GM23248 (cell line): ENCODE results near the gene LRRK2. TPM values are rescaled to one million over a fixed set of nuclear protein-coding genes. Genes with fewer than 3 reads are reported as not detected.

Experiments
- DNase-seq: peaks from one replicate; pipeline ENCODE4 v3.0.0-alpha.2; 2015
- H2AFZ ChIP-seq: fragments of 200-600 bp; sonication (generic); 2 replicates; pipeline ENCODE4 v1.6.1; 2016; ENCODE audit warnings: antibody characterized with exemption
- H3F3A ChIP-seq: fragments of 200-600 bp; sonication (generic); 2 replicates; pipeline ENCODE4 v1.6.1; 2016; ENCODE audit warnings: mild to moderate bottlenecking, antibody characterized with exemption, mixed run types; ENCODE audit not compliant: insufficient read depth
- H3K27ac ChIP-seq: fragments of 200-600 bp; sonication (generic); 2 replicates; pipeline ENCODE4 v1.5.1; 2016; ENCODE audit warnings: mild to moderate bottlenecking
- H3K27me3 ChIP-seq: fragments of 200-600 bp; sonication (generic); replicated peaks from 2 replicates; pipeline ENCODE4 v1.6.1; 2016; ENCODE audit warnings: mild to moderate bottlenecking; ENCODE audit not compliant: insufficient read depth
- H3K36me3 ChIP-seq: fragments of 200-600 bp; sonication (generic); 2 replicates; pipeline ENCODE4 v1.6.1; 2016; ENCODE audit warnings: low read depth, mild to moderate bottlenecking
- H3K4me1 ChIP-seq: fragments of 200-600 bp; sonication (generic); 2 replicates; pipeline ENCODE4 v1.6.1; 2016; ENCODE audit warnings: mild to moderate bottlenecking; ENCODE audit not compliant: insufficient read depth
- H3K4me2 ChIP-seq: fragments of 200-600 bp; sonication (generic); one replicate; pipeline ENCODE4 v1.6.1; 2016; ENCODE audit warnings: mild to moderate bottlenecking; ENCODE audit not compliant: unreplicated experiment
- H3K4me3 ChIP-seq: fragments of 200-600 bp; sonication (generic); 2 replicates; pipeline ENCODE4 v1.5.1; 2016; ENCODE audit warnings: mild to moderate bottlenecking
- H3K79me2 ChIP-seq: fragments of 200-600 bp; sonication (generic); 2 replicates; pipeline ENCODE4 v1.6.1; 2016; ENCODE audit warnings: mild to moderate bottlenecking; ENCODE audit not compliant: insufficient read depth
- H3K9ac ChIP-seq: fragments of 200-600 bp; sonication (generic); 2 replicates; pipeline ENCODE4 v1.6.1; 2016; ENCODE audit warnings: mild to moderate bottlenecking
- H3K9me2 ChIP-seq: fragments of 200-600 bp; sonication (generic); 2 replicates; pipeline ENCODE4 v1.6.1; 2016; ENCODE audit warnings: mixed run types, mild to moderate bottlenecking, moderate library complexity; ENCODE audit not compliant: insufficient read depth
- H3K9me3 ChIP-seq: fragments of 200-600 bp; sonication (generic); one replicate; pipeline ENCODE4 v1.6.1; 2017; ENCODE audit warnings: low read depth
- H4K20me1 ChIP-seq: fragments of 200-600 bp; sonication (generic); 2 replicates; pipeline ENCODE4 v1.6.0; 2016; ENCODE audit not compliant: insufficient read depth
- EZH2 ChIP-seq: fragments of 200-600 bp; sonication (generic); IDR thresholded peaks from 2 replicates; pipeline ENCODE4 v1.6.1; 2018; ENCODE audit warnings: antibody characterized with exemption, mild to moderate bottlenecking; ENCODE audit not compliant: insufficient read depth, poor library complexity, severe bottlenecking
- EZH2phosphoT487 ChIP-seq: fragments of 200-600 bp; sonication (generic); IDR thresholded peaks from 2 replicates; pipeline ENCODE4 v1.6.1; 2018; ENCODE audit warnings: antibody characterized with exemption, moderate library complexity, mild to moderate bottlenecking, low read depth; ENCODE audit not compliant: insufficient read depth
- WGBS, 2 experiments: methylation state at CpG; one replicate each; pipeline ENCODE4 v1.1.6; 2015 to 2017; ENCODE audit warnings: low lambda C conversion rate in 2 of 2, low coverage in 1 of 2; ENCODE audit errors: missing lambda C conversion rate in 2 of 2; 5-methylcytosine and 5-hydroxymethylcytosine counted together
- in situ Hi-C: fragments of 300-500 bp; cut with MboI; formaldehyde crosslinking; loops from 2 replicates; pipeline ENCODE4 v1.15.0; 2020
- polyA plus RNA-seq: library from polyadenylated mRNA; unstranded; fragments of >200 nt; fragmentation: Nextera tagmentation; extraction: Ambion mirVana; gene quantifications from 2 replicates; pipeline ENCODE4 v1.2.1, GENCODE V29; 2016
- total RNA-seq: library from RNA; depleted of rRNA; stranded (reverse); fragments of >200 nt; shearing (Covaris generic); gene quantifications from 2 replicates; pipeline ENCODE4 v1.2.3, GENCODE V29; 2014

The LRRK2 gene
- total and polyA plus RNA-seq, 2 experiments from 2014 or later = 1.7 to 7.0 TPM

- Histone ChIP-seq H3K9ac (no peak overlapping the region), H4K20me1 (no peaks in the 10 kb centered on the region), H3K9me2 (no peaks in the 10 kb centered on the region), H3K4me3 (no peak overlapping the region), H3K9me3 (no peaks in the 10 kb centered on the region), H3K36me3 (no peaks in the 10 kb centered on the region), H3K4me1 (no peaks in the 10 kb centered on the region), H3K27me3 (no peaks in the 10 kb centered on the region), H3K79me2 (no peaks in the 10 kb centered on the region), H3K27ac (no peak overlapping the region), H3K4me2 (no peak overlapping the region), H3F3A (no peaks in the 10 kb centered on the region), H2AFZ (no peak overlapping the region)
- DNase-seq = peak; percentile 18
- TF ChIP-seq EZH2 = no peak
- TF ChIP-seq EZH2phosphoT487 = no peak
- in situ Hi-C loops = loop anchor here (25.0 kb wide), 1 partner anchor 364 kb away; no protein-coding TSS in a partner anchor
- WGBS, 2 experiments = 94 to 95% methylated on average over 4 of the region's 4 CpGs
Observed at GRCh38 chr12:40198601-40199000, 26.2 kb upstream of the LRRK2 start.

GRCh38 chr12:40202095-40203059 lies 22.4 kb upstream of the LRRK2 start:
- no peak for TF ChIP-seq EZH2phosphoT487
- no peak for TF ChIP-seq EZH2
- no peak overlapping the region for H3K4me2 ChIP-seq
- WGBS, 2 experiments = 5 to 10% methylated on average over 1 of the region's 1 CpG
- in situ Hi-C loops = no loop called here
- H3K27ac ChIP-seq = no peak overlapping the region
- H3K9ac ChIP-seq = no peak overlapping the region
- H3K9me3 ChIP-seq = no peaks in the 10 kb centered on the region
- peak; percentile 2 for DNase-seq
- no peaks in the 10 kb centered on the region for H3K79me2 ChIP-seq
- H3K4me3 ChIP-seq = no peak overlapping the region
- H3K27me3 ChIP-seq = no peaks in the 10 kb centered on the region
- no peaks in the 10 kb centered on the region for H3K4me1 ChIP-seq
- H4K20me1 ChIP-seq = no peaks in the 10 kb centered on the region
- no peaks in the 10 kb centered on the region for H3F3A ChIP-seq
- H3K36me3 ChIP-seq = no peaks in the 10 kb centered on the region
- no peak overlapping the region for H2AFZ ChIP-seq
- no peaks in the 10 kb centered on the region for H3K9me2 ChIP-seq

DNA sequence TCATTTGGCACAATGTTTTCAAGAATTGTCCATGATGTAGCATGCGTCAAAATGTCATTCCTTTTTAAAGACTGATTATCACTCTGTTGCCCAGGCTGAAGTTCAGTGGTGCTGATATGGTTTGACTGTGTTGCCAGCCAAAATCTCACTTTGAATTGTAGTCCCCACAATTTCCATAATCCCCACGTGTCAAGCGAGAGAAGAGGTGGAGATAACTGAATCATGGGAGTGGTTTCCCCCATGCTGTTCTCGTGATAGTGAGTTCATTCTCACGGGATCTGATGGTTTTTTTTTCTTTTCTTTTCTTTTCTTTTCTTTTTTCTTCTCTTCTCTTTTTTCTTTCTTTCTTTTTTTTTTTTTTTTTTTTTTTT lies 21.8 kb upstream of the LRRK2 start:
- H3K9me2 ChIP-seq = no peaks in the 10 kb centered on the region
- no peaks in the 10 kb centered on the region for H3K36me3 ChIP-seq
- no peak overlapping the region for H2AFZ ChIP-seq
- H4K20me1 ChIP-seq = no peaks in the 10 kb centered on the region
- no peaks in the 10 kb centered on the region for H3F3A ChIP-seq
- TF ChIP-seq EZH2 (no peak), EZH2phosphoT487 (no peak)
- no peak for DNase-seq
- in situ Hi-C loops = no loop called here
- no peak overlapping the region for H3K4me3 ChIP-seq
- no peaks in the 10 kb centered on the region for H3K79me2 ChIP-seq
- H3K27ac ChIP-seq = no peak overlapping the region
- 73 to 76% methylated on average over 5 of the region's 5 CpGs for WGBS, 2 experiments
- H3K9me3 ChIP-seq = no peaks in the 10 kb centered on the region
- H3K9ac ChIP-seq = no peak overlapping the region
- no peak overlapping the region for H3K4me2 ChIP-seq
- H3K4me1 ChIP-seq = no peaks in the 10 kb centered on the region
- no peaks in the 10 kb centered on the region for H3K27me3 ChIP-seq

DNA sequence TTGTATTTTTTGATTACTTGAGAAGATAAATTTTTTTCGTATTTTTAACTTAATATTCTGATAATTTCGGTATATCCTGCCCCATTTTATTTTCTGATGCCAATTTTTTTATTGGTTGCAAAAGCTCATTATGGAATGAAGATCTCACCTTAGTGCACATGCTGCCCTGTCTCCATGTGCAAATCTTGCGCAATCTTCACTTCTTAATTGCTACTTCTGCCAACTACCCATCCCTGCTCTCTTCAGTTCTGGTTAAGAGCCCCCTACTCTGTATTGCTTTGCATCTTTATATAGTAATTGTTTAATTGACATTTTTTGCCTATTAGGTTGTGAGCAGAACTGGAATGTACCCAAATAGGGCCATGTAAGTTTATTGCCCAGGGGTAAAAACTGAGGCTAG lies 20.5 kb upstream of the LRRK2 start:
- Histone ChIP-seq H3K4me2 (no peak overlapping the region), H2AFZ (no peak overlapping the region), H3K27ac (no peak overlapping the region), H3K36me3 (no peaks in the 10 kb centered on the region), H3K9ac (no peak overlapping the region), H3K27me3 (no peaks in the 10 kb centered on the region), H4K20me1 (no peaks in the 10 kb centered on the region), H3K9me3 (no peaks in the 10 kb centered on the region), H3F3A (no peaks in the 10 kb centered on the region), H3K4me3 (no peak overlapping the region), H3K4me1 (no peaks in the 10 kb centered on the region), H3K9me2 (no peaks in the 10 kb centered on the region), H3K79me2 (no peaks in the 10 kb centered on the region)
- no peak for DNase-seq
- no peak for TF ChIP-seq EZH2
- TF ChIP-seq EZH2phosphoT487 = no peak
- 74 to 86% methylated on average over 3 of the region's 3 CpGs for WGBS, 2 experiments
- in situ Hi-C loops = no loop called here
